GM21723 (cell line): ENCODE data around the gene ROR2.
"Not testable (repeated sequence)": the region's sequence is repeated elsewhere in the genome, so short reads cannot be mapped to it uniquely, and the experiment has no call there.

Source experiments
- ATAC-seq: cut with Tn5 transposase; IDR thresholded peaks from one replicate; pipeline ENCODE4 v1.9.1; 2021; ENCODE audit warnings: mild to moderate bottlenecking, moderate library complexity; ENCODE audit not compliant: unreplicated experiment

Gene ROR2

DNA sequence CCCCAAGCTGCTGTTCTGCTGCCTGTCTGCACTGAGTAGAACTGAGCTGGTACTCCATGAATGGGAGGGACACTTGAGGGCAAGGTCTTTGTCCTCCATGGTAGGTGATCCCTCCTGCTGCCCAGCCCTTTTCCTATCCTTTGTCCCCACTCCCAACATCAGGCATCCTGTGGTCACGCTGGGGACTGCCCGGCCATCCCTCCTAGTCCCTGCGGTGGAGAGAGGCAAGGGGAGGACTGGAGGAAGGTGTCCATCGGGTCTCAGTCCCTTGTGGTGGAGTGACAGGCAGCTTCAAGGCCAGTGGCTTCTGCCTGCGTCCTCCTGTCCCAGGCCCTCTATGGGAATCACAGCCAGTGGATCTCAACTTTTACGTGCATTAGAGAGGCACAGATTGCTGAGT is 25.9 kb downstream of the ROR2 start:
- ATAC-seq: no peak

GRCh38 chr9:91923145-91923544 is 26.9 kb downstream of the ROR2 start:
- no peak for ATAC-seq

DNA sequence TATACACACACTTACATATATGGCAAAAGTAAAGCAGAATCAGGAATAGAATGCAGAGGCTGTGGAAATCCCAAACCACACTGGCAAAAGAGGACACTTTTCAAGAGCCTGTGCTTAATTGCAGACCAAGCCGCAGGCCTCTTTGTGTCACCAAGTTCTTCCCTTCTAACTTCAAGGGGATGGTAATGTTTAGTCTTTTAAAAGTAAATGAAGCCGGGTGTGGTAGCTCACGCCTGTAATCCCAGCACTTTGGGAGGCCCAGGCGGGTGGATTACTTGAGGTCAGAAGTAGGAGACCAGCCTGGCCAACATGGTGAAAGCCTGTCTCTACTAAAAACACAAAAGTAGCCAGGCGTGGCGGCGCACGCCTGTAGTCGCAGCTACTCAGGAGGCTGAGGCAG is 28.7 kb downstream of the ROR2 start:
- ATAC-seq: no peak

DNA sequence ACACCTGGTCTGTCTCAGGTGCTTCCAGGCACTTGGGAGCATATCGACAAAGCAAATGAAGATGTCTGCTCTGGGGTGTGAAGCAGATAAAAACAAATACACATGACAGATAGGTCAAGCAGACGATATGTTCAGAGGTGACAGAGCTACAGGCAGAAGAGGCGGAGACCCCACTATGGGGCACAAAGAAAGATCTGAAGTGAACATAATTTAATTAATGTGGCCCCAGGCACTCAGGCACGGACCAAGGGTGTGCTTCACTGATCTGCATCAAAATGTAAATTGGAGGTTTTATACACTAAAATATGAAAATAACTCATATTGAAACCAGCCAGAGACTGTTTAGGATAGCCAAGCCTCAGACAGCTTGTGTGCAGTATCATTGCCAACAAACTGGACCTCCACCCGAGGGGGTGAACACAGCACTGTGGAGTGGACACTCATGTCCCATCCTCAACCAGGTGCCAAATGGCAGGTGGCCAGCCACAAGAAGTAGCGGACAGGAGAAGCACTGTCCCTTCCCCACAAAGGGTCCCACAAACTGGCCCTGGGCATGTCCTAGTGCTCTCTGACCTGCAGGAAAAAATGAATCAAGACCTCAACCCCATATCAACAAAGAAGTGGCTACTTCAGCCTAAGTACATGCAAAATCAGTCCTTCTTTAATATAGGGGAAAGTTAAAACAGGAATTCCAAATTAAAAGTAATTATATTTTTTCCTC is 29.2 kb downstream of the ROR2 start:
- no peak for ATAC-seq

DNA sequence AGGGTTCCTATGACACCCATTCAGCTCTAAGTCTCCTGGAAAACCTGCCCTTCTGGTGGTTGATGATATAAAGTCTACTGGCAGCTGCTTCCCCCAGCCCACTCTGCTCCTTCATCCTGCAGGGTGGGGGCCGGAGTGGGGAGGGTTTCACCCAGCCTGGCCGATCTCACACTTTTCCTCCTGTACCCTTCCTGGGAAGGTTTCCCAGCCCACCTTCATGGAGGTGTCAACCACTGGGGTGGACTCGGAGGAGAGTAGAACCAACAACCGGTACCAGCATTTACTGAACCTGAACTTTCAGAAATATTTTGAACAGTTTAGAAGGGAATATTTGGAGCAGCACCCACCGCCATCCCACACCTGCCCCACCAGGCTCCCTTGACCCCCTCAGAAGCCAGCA is 30.4 kb downstream of the ROR2 start:
- ATAC-seq: no peak

GRCh38 chr9:91917436-91917835 is 32.6 kb downstream of the ROR2 start:
- ATAC-seq: no peak

DNA sequence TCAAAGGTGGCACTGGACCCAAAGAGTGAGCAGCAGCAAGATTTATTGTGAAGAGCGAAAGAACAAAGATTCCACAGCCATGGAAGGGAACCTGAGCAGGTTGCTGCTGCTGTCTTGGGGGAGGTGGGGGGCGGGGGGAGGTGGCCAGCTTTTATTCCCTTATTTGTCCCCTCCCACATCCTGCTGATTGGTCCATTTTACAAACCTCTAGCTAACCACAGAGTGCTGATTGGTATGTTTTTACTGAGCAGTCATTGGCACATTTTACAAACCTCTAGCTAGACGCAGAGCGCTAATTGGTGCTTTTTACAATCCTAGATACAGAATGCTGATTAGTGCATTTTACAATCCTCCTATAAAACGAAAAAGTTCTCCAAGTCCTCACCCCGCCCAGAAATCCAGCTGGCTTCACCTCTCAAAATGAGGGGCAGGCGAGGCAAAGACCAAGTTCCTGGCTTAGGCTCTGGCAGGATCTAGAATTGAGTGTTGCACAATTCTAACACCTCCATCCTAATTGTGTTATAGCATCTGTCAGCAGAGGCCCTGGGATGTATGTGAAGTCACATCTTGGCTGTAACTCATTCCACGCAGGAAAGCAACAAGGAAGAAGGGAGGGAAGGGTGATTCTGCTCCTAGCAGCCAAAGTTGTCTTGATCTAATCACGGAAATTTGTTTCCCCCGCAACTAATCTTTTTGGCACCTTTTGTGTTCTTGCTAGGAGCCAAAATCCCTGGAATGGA is 34.3 kb downstream of the ROR2 start:
- no peak for ATAC-seq

GRCh38 chr9:91914937-91915336 is 35.1 kb downstream of the ROR2 start:
- ATAC-seq: no peak

- no peak for ATAC-seq
Measured at GRCh38 chr9:91914404-91914803, 35.6 kb downstream of the ROR2 start.

DNA sequence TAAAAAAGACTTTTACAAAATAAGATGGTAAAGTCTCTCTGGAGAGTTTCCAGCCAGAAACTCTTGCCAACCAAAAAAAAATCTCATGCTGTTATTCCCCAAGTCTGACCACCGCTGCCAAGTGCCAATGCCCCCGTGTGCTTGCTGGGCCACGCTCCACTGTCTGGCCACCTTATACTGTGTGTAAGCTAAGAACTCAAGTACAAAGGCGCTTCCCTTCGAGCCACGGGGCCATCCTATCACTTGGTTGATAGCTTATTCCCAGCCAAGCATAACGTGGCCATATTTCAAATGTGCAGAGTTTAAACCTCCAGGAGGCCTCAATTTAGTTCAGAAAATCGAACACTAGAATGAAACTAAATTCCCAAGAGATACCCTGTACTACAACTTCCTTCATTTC is 36.0 kb downstream of the ROR2 start:
- ATAC-seq: no peak

- ATAC-seq: no peak
Measured at GRCh38 chr9:91913096-91913495, 36.9 kb downstream of the ROR2 start.

GRCh38 chr9:91911657-91912056 is 38.4 kb downstream of the ROR2 start:
- ATAC-seq: no peak

GRCh38 chr9:91909256-91909655 is 40.8 kb downstream of the ROR2 start:
- not testable (repeated sequence) for ATAC-seq

DNA sequence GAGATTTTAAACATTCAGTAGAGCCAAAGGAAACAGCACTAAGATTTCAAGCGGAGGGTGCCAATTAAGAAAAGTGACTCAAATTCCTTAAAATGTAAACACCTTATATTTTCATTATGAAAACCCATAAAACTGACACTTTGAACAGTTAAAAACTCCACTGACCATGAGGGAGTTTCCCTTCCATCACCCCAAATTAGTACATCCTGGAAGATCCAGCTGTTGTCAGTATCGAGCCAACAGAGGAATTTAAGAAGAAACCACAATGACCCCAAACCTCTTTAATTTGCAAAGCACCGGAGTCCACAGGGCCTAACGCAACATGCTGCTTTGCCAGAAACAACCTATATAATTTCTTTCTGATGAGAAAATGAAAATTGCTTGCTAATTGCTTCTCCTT is 41.3 kb downstream of the ROR2 start:
- no peak for ATAC-seq

GRCh38 chr9:91908293-91908623 is 41.8 kb downstream of the ROR2 start:
- ATAC-seq: no peak

DNA sequence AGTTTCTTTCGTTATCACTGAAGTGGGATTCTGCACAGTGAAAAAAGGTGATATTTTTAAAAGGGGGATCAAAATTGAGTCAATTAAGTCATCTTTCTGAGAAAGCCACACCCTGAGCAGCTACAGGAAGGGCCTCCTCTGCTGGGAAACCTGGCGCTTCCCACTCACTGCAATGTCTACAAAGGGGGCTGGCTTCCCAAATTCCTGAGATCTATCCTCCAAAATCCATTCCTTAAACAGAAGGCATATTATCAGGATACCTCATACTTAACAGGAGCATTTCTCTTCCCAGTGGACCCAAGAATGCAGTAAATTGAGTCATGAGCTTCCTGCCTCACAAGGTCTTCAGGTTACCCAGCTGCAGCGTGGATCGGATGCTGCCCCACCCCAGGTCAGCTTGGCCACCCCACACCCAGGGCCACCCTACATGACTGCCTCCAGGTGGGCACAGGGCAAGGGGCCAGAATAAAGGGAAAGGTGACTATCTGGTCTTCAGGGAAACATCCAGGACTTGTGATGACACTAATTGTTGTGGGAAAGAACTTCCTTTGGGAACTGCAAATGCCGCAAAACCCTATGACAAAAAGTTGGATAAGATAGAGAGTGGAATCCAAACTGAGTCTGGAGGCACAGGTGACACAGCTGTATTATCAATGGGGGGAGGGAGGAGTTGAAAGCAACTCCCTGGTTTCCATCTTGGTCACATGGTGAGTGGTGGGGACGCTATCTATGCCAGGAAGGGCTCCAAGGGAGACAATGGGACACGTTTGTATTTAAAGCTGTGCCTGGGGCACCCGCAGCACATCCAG is 42.3 kb downstream of the ROR2 start:
- no peak for ATAC-seq

DNA sequence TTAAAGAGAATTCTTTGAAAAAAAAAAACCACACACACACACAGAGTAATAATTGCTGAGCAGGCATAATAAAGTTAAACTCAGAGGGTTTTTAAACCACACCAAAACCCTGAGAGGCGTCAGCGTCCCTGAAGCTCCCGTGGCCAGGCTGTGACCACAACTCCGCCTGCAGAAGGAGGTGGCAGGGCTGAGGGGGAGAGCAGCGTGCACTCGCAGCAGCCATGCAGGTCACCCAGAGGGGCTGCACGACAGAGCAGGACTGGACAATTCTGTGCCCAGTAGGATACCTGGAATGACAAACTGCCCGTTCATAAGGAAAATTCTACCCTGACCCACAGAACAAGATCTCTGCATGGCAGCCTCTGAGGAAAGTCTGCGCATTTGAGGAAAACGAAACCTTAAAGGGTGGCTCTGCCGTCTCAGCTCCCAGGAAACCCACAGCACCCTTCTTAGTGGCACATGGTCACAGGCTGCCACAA is 44.0 kb downstream of the ROR2 start:
- peak; percentile 56 for ATAC-seq

DNA sequence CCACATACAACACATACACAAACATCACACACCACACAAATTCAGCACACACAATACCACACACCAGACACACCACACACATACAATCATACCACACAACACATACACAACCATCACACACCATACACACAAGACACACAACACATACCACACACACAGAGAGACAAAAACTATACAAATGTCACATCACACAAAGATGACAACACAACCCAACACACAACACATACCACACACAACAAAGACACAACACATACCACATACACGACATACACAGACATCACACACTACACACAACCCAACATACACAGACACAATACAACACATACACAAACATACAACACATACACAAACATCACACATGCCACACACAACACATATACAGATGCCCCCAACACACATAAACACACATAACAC is 44.8 kb downstream of the ROR2 start:
- ATAC-seq: no peak

DNA sequence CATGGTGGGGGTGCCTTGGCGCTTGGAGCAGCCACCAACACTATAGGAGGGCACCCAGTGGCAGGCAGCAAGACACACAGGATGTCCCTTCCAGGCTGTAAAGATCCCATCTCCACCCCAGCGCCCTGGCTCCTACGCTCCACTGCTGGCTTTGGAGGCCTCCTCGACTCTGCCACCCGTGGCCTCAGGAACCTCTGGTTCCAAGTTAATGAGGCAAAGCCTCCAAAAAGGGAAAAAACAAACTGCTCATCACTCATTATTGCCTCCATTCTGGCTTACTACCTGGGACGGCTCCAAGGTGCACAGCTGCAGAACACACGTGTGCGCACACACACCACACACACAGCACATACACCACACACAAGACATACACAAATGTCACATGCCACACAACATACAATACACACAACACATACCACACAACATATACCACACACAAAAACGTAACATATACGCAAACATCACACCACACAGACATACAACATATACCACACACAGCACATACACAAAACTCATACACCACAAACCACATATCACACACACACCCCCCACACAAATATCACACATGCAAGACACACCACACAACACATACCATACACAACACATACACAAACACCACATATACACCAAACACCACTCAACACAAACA is 45.3 kb downstream of the ROR2 start:
- ATAC-seq: no peak

GRCh38 chr9:91903126-91903911 is 46.7 kb downstream of the ROR2 start:
- no peak for ATAC-seq
